Left renal pelvis (tissue), 4 donors: Measurements from ENCODE around the gene IL9R. TPM values are rescaled to one million over a fixed set of nuclear protein-coding genes. Genes with fewer than 3 reads are reported as not detected.
"Not testable (repeated sequence)": the region's sequence is repeated elsewhere in the genome, so short reads cannot be mapped to it uniquely, and the experiment has no call there.

Experiments used
- DNase-seq, 4 donors: peaks; one replicate each; pipeline ENCODE4 v3.0.0-alpha.2; 2013; ENCODE audit warnings: low read depth in 4 of 4, low spot score in 3 of 4
- polyA plus RNA-seq, 4 donors: library from polyadenylated mRNA; unstranded; fragments of 120-200 nt; gene quantifications; one replicate each; pipeline ENCODE4 v1.2.1, GENCODE V29; 2013; ENCODE audit not compliant: insufficient read length in 4 of 4

The IL9R gene, protein sequence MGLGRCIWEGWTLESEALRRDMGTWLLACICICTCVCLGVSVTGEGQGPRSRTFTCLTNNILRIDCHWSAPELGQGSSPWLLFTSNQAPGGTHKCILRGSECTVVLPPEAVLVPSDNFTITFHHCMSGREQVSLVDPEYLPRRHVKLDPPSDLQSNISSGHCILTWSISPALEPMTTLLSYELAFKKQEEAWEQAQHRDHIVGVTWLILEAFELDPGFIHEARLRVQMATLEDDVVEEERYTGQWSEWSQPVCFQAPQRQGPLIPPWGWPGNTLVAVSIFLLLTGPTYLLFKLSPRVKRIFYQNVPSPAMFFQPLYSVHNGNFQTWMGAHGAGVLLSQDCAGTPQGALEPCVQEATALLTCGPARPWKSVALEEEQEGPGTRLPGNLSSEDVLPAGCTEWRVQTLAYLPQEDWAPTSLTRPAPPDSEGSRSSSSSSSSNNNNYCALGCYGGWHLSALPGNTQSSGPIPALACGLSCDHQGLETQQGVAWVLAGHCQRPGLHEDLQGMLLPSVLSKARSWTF
- under 1 TPM; 0.09 to 0.33 (median 0.24) TPM for polyA plus RNA-seq

DNA sequence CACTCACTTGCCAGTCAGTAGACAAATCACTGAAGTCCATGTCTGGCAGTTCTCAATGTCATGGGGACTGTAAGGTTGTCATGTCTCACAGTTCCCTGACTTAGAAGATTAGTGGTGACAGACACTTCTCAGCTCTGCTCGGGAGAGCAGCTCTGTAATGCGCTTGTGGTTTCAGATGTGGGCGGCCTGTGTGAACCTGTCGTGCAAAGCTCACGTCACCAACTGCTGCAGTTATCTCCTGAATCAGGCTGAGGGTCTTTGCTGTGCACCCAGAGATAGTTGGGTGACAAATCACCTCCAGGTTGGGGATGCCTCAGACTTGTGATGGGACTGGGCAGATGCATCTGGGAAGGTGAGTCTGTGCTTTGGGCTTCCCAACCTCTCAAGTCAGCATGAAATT, at the start of gene IL9R:
TSS of gene IL9R (plus strand) at position 261 of the 400 bp plus-strand sequence. CDS start at position 325, 64 bp downstream.
- no peak for DNase-seq

DNA sequence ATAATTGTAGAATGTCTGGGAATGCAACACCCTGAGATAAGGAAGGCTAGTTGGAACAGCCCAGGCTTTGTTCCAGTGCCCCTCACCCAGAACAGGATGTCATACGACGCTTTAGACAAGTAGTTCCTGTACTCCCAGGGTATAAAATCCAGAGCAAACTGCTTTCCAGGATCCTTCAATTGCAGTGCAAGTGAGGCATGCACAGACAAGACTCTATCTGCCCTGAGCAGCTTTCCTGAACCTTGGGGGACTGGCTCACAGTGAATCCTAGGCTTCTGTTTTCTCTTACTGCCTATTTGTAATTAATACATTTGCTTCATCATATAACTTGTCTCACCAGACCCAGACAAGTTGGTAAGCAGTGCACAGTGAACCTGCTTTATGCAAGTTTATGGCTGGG, 48.4 kb upstream of the IL9R start:
- DNase-seq, result no peak

DNA sequence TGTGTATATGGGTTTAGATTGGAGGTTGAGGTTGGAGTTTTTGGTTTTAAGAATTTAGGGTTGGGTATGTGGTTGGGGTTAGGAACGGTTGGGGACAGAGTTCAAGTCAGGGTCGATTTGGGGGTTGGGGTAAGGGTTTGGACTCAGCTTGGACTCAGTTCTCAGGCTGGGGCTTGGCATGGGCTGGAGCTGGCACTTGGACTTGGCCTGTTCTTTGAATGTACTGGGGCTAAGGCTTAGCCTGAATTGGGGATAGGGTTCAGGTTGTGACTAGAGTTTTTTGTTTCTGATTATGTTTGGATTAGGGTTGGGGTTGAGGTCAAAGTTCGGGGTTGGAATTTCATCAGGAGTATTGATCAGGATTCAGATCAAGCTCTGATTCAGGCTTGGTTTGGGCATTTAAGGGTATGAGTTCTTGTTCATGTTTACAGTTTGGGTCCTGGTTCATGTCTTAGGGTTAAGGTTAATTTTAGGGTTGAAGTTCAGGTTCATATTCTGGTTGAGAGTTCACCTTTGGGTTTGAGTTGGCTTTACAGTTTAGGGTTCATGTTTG, 46.2 kb upstream of the IL9R start:
- no peak for DNase-seq

DNA sequence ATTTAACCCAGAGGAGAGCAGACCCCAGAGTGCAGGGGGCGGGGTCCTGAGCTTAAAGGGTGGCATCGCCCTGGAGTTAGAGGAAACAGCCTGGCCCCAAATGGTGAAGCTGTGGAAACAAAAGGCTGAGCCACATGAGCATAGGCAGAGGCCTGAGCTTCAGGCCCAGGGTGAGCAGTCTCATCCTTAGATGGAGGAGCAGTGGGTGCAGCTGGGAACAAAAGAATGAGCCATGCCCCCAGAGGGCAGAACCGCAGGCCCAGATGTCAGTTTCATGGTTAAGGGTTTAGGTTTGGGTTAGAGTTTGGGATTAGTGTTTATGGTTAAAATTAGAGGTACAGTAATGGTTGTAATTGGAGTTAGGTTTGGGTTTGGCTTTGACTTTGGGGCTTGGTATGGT, 44.4 kb upstream of the IL9R start:
- no peak for DNase-seq

DNA sequence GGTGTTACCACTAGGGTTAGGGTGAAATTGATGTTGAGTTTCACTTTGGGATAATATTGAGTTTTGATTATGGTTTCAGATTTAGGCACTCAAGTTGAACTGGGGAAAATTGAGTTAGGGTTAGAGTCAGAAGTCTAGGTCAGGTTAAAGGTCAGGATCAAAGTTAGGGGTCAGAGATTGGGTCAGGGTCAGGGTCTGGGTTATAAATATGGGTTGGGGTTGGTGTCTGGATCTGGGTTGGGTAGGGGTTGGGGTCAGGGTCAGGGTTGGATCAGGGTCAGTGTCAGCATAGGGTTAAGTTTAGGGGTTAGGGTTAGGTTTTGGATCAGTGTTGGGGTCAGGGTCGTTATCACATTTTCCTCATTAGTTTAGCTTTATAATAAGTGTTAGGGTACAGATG, 42.7 kb upstream of the IL9R start:
- DNase-seq, result no peak

DNA sequence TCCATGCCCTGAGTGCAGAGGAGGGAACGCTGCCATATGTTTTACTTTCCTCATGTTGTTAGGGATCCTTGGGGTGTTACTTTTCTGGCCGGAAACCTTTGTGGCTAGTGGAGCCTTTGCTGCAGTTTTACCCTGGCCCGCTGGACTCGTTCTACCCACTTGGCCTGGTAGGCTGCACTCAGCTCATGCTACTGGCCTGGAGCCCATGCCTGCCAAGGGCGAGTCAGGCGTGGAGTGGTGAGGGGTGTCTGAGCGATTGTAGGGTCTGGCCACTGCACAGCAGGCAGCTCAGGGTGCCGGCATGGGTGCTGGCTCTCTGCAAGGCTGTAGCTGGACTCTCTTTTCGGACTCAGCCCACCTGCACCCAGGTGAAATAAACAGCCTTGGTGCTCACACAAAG, 41.4 kb upstream of the IL9R start:
- no peak for DNase-seq

DNA sequence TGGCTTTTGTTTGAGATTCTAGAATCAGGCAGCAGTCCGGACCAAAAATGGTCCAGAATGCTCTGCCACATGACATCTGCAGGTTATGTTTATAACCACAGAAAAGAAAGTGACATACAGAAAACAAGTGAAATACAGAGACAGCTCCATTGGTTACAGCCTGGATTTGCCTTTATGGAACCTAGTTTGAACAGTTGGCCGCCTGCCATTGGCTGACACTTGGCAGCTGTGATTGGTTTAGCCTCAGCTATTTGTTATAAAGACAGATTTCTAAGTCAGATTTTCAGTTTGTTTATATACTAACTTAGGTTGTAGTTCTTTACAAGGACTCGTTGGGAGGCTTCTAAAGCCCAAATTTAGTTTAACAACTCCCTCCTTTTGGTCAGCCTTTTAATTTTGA, 40.8 kb upstream of the IL9R start:
- DNase-seq, result no peak

DNA sequence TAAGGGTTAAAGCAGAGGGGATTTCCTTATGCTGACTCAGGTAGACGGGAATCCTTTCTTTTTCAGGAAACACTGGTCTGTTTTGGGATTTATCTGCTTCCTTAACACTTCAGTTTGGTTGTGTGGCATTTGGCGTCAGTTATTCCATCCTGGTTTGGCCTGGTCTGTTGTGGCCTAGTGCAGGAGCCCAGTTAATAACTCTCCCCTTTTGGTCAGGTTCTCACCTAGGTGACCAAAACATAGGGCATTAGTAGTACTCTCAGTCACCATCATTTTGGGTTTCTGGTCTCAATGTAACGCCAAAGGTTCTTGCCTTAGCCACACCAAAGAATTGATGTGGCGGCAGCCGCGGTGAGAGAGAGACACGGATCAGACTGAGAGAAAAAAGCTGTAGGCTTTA, 39.7 kb upstream of the IL9R start:
- DNase-seq, result no peak

DNA sequence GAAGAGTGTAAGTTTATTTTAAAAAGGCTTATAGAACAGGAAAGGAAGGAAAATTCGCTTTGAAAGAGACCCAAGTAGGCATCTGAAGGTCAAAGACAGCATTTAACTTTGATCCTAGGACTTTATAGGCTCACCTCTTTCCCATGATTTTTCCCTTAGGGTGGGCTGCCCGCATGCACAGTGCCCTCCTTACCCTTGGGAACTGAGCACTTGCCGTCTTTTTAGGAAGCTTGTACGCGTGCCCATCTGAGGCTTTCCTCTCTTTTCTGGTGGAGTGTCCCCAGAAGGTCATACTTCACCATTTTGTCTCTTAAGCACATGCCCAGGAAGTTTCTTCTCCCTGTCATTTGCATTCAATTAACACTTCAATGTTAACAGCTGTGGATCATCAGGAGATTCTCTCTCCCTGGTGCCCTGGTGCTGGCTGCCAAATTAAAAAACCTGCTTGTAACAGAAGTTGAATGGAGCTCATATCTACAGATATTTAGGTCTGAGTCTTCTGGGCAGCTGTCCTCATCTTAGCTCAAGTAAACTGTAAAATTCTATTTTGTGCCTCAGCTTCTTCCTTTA, 38.4 kb upstream of the IL9R start:
- DNase-seq, result no peak

DNA sequence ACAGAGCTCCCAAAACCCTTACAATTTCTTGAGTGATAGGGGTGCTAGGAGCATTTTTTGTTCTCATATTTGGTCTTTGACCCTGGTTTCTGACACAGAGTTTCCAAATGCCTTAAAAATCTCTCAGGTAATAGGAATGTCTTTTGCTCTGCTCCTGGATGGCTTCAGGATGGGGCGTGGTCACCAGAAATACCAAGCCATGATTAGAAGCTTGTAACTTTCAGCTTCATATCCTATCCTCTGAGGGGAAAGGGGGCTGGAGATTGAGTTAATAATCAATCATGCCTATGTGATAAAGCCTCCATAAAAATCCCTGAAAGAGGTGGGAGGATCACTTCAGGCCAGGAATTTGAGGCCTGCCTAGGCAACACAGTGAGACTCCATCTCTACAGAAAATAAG, 34.6 kb upstream of the IL9R start:
- DNase-seq, result no peak

DNA sequence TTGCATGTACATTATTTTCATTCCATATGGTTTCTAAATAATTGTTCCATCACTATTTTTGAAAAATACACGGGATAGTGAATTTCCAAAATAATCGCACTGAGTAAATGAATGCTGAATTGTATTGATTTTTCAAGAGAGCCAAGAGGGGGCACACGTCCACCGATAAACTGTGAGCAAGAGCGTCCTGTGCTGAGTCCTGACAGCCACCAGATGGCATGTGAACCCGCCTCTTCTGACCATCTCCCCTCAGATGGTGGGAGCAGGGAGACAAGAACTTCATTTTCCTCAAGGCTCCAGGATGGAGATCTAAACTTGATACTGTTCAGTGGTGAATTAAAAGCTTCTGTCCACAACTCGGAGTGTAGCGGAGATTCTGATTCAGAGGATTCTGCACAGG, 30.6 kb upstream of the IL9R start:
- no peak for DNase-seq

DNA sequence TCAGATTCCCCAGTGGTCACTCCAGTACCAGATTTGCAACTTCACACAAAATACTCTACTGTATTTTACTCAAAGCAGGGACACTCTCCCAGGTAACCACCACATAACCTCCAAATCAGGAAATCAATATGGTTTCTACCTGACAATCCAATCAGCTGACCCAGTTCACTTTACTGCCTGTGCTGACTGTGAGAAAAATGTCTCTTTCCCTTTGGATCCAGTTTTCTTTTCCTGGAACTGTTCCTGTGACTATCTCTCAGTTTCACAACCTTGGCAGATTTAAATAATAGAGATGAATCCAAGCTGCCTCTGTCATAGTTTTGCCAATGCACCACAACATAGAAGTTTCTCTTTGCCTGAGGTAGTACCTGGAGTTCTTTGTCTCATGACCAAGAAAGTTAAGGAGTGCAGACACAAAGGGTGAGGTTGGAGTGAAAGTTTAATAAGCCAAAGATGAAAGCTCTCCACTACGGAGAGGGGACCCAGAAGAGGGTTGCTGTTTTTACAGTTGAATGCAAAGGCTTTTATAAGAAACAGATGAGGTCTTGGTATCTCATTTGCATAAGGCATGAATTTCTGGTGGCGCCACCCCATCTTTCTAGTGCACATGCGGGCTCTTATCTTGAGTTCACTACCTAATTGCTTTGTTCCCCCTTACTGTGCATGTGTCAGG, 29.7 kb upstream of the IL9R start:
- no peak for DNase-seq

DNA sequence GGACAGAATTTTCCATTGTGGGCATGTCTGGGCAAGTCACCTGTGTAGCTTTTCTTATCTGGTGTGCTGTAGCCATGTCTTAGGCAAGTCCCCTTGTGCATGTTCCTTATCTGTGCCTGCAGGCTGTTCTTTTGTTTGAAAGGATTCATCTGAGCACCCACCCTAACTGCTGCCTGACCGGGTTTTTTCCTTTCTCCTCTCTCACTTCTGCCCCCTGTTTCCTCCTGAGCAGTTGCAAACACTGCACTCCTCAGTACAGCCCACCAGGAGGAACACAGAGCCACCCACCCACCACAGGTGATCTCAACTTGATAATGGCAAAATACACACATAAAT, 29.2 kb upstream of the IL9R start:
- no peak for DNase-seq

DNA sequence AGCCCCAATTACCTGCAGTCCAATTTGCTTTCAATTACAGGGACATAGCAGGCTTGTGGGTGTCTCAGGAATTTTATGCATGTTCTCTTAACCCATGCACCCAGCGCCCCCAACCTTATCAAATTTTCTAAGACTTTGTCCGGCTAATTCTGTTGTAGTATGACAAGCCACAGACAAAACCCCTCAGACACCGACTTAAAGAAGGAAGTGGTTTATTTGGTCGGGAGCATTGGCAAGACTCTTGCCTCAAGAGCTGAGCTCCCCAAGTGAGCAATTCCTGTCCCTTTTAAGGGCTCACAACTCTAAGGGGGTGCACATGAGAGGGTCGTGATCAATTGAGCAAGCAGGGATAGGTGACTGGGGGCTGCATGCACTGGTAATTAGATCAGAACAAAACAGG, 28.7 kb upstream of the IL9R start:
- DNase-seq, result no peak

DNA sequence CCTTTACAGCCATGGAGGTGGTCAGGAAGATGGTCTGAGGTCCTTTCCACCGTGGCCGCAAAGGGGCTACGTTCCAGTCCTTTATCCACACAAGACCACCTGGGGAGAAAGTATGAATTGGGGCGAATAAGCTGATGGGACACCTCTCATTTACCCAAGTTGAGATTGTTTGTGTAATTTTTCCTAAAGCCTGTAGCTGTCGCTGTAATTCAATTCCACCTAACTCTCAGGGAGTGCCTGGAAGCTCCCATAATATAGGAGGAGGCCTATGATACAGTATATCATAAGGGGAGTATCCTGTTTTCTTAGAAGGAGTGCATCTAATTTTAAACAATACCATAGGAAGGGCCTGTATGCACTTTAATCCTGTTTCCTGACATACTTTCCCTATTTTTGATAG, 25.8 kb upstream of the IL9R start:
- not testable (repeated sequence) for DNase-seq

DNA sequence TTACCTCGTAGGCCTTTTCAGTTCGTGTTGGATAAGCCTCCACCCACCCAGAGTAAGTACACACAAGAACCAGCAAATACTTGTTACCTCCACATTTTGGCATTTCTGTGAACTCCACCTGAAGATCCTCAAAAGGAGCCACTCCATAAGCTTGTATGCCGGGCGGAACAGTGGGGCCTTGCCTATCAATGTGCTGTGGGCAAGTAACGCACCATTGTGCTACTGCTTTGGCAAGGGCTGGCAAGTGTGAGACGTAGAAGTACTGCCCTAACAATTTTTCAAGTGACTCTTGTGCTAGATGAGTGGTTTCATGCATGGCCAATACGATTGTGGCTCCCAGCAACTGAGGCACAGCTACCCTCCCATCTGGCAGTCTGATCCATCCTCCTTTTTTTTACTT, 25.3 kb upstream of the IL9R start:
- not testable (repeated sequence) for DNase-seq

DNA sequence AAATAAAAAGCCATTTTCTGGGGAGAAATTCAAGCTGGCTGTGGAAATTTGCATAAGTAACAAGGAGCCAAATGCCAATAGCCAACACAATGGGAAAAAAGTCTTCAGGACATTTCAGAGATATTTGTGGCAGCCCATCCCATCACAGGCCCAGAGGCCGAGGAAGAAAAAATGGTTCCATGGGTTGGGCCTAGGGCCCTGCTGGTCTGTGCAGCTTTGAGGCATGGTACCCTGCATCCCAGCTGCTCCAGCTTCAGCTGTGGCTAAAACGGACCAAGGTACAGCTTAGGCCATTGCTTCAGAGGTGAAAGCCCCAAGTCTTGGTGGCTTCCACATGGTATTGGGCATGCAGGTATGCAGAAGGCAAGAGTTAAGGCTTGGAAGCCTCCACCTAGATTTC, 14.2 kb upstream of the IL9R start:
- no peak for DNase-seq

DNA sequence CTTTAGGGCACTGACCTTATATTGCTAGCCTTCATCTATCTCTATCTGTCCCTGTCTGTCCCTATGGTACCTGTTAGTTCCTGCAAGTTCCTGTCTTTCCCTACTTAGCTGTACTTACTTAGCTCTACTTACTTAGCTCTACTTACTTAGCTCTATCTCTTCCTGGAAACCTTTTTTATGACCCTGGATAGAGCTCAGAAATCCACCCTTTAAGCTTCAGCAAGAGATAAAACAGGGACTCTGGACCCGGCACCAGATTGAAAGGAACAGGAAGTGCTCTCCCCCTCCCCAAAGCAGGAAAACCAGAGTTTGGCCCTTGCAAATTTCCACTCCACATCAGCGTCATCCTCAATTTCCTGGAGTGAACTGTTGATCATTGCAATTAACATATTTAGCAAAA, 12.3 kb upstream of the IL9R start:
- no peak for DNase-seq

DNA sequence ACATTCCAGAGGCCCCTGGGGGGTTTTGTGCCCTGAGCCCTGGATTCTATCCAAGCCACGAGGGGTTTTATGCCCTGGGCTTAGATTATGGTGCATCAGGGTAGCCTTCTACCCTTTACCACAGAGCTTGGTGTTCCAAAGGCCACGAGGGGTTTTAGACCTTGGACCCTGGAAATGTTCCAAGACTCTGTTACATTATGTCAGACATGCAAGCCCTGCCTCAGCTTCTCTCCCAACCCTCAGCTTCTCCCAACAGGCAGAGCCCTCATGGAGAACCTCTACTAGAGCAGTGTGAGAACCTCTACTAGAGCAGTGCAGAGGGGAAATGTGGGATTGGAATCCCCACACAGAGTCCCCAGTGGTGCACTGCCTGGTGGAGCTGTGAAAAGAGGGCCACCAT, 10.5 kb upstream of the IL9R start:
- DNase-seq, result not testable (repeated sequence)

DNA sequence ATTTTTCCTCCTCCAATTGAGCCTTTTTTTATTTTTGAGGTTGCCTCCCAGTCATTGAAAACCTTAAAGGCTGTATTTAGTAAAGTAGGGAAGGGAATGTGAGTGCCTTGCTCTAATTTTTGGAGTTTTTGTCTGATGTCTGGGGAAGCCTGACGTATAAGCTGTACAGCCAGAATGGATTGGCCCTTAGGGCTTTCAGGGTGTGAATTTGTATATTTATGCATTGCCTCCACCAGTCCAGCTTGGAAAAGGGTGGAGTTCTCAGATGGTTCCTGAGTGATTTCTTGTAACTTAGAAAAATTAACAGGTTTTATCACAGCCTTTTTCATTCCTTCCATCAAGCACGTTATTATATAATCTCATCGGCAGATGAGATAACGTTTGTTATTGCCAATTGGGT, 8.6 kb upstream of the IL9R start:
- DNase-seq, result no peak

DNA sequence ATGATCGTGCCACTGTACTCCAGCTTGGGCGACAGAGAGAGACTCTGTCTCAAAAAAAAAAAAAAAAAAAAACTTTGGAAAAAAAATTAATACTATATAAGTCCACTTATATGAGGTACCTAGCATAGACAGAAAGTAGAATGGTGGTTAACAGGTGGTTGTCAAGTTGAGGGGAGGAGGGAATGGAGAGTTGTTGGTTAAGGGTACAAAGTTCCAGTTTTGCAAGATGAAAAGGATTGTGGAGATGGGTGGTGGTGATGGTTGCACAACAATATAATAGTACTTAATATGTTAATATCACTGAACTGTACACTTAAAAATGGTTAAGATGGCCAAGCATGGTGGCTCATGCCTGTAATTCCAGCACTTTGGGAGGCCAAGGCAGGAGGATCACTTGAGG, 4.1 kb upstream of the IL9R start:
- no peak for DNase-seq
